Esophagus squamous epithelium (tissue), 5 donors: ENCODE data around the gene ATG2A. TPM values are rescaled to one million over a fixed set of nuclear protein-coding genes. Genes with fewer than 3 reads are reported as not detected.

Experiments used
- DNase-seq: peaks from one replicate; lab custom pipeline; 2025; lab: John Stamatoyannopoulos, UW
- H3K27ac ChIP-seq, 4 donors: fragments of 200-600 bp; sonication (generic); one replicate each; pipeline ENCODE4 v1.5.1; 2016 to 2019; ENCODE audit warnings: mild to moderate bottlenecking in 1 of 4
- H3K27me3 ChIP-seq, 4 donors: fragments of 200-600 bp; sonication (generic); 1 replicate in 3 of 4; 2 replicates in 1 of 4; pipeline versions ENCODE4 v1.5.1 to v1.6.0; 2017 to 2021; ENCODE audit warnings: antibody characterized with exemption in 1 of 4
- H3K36me3 ChIP-seq, 3 donors: fragments of 200-600 bp; sonication (generic); one replicate each; pipeline ENCODE4 v1.5.1; 2016 to 2019
- H3K4me1 ChIP-seq, 3 donors: fragments of 200-600 bp; sonication (generic); one replicate each; pipeline ENCODE4 v1.5.1; 2017 to 2019
- H3K4me3 ChIP-seq, 4 donors: fragments of 200-600 bp; sonication (generic); 1 replicate in 3 of 4; 2 replicates in 1 of 4; pipeline ENCODE4 v1.5.1; 2016 to 2019; ENCODE audit warnings: mild to moderate bottlenecking in 2 of 4, moderate library complexity in 1 of 4
- H3K9me3 ChIP-seq, 3 donors: fragments of 200-600 bp; sonication (generic); one replicate each; pipeline ENCODE4 v1.5.1; 2016 to 2019
- POLR2A ChIP-seq, 4 donors: fragments of 450-650 bp; IDR thresholded peaks; one replicate each; pipeline ENCODE4 v1.6.1; 2017; ENCODE audit warnings: antibody characterized with exemption in 4 of 4, mild to moderate bottlenecking in 4 of 4, moderate library complexity in 3 of 4
- WGBS, 2 donors: methylation state at CpG; one replicate each; pipeline ENCODE4 v1.1.5; 2018; 5-methylcytosine and 5-hydroxymethylcytosine counted together
- intact Hi-C: fragments of 100-400 bp; cut with DNase I; formaldehyde crosslinking; loops from one replicate; pipeline ENCODE4 v1.15.0; 2022
- total RNA-seq, 4 donors: library from RNA; depleted of rRNA; stranded (reverse); fragments of >200 nt; gene quantifications; one replicate each; pipeline ENCODE4 v1.1.0, GENCODE V29; 2016
- TF ChIP-seq, protein P1 (sequence below), 6 experiments: fragments of 450-650 bp in 4 of 6; fragments of 200-600 bp in 2 of 6; sonication (generic) in 2 of 6; IDR thresholded peaks; one replicate each; pipeline ENCODE4 v1.5.1; 2016 to 2019; ENCODE audit warnings: antibody characterized with exemption in 6 of 6, mild to moderate bottlenecking in 4 of 6, moderate library complexity in 4 of 6
- donor health status: DM: yes; HTN: yes; CAD: no.

The ATG2A gene
- total RNA-seq, 4 donors from 2014 or later: 14.1 to 26.1 (median 19.6) TPM

DNA sequence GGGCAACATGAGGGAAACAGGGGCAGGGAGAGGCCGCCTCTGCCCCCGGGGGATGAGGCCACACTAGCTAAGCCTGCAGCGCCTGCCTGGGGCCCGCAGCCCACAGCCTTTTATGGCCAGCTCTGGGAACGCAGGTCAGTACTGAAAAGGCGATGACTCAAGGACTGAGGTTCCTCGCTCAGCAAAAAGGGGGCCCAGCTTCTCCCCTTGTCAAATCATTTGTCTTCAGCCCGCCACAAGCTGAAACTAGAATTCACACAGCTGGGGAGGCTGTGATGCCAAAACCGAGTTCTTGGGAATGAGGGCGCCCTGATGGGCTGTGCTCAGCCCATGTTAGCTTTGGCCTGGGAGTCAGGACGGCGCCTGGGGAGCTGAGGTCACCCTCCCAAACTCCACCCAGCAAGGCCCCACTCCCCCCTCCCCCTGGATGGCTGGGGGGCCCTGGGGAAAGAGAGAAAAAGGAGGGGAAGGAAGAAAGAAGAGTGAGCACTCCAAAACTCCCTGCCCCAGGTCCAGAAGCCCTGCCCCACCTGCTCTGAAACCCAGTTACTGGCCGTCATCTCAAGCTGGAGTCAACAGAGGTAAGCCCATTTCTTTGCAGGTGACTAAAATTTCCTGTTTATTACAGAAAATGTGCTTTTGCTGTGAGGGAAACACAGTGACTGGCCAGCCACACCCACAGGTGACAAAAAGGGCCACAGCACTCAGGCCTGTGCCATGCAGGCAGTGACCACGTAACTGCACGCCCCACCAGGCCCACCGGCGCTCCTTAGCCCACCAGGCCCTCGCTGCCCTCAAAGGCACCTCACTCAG lies 52.3 kb downstream of the ATG2A start:
- TF ChIP-seq POLR2A (IDR thresholded peaks at IDR 0.05): peak in 2 of 4 donors; percentile 17 to 41
- TF ChIP-seq, protein P1, sequence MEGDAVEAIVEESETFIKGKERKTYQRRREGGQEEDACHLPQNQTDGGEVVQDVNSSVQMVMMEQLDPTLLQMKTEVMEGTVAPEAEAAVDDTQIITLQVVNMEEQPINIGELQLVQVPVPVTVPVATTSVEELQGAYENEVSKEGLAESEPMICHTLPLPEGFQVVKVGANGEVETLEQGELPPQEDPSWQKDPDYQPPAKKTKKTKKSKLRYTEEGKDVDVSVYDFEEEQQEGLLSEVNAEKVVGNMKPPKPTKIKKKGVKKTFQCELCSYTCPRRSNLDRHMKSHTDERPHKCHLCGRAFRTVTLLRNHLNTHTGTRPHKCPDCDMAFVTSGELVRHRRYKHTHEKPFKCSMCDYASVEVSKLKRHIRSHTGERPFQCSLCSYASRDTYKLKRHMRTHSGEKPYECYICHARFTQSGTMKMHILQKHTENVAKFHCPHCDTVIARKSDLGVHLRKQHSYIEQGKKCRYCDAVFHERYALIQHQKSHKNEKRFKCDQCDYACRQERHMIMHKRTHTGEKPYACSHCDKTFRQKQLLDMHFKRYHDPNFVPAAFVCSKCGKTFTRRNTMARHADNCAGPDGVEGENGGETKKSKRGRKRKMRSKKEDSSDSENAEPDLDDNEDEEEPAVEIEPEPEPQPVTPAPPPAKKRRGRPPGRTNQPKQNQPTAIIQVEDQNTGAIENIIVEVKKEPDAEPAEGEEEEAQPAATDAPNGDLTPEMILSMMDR (IDR thresholded peaks at IDR 0.05): no peak
- Histone ChIP-seq H3K9me3 (no peaks in the 10 kb centered on the region), H3K27me3 (no peaks in the 10 kb centered on the region), H3K4me3 (peak overlapping the region in 3 of 4 donors; percentile 2 to 35 (median 3)), H3K27ac (peak overlapping the region; percentile 78 to 93 (median 90)), H3K4me1 (peaks cover 49 to 99% (median 78%) of the 10 kb centered on the region in 3 donors), H3K36me3 (peaks cover 0 to 7% (median 0%) of the 10 kb centered on the region in 3 donors)
- intact Hi-C loops: no loop called here
- WGBS, 2 donors: 9 to 27% methylated on average over 3 to 9 of the region's 18 CpGs
- no peak for DNase-seq

DNA sequence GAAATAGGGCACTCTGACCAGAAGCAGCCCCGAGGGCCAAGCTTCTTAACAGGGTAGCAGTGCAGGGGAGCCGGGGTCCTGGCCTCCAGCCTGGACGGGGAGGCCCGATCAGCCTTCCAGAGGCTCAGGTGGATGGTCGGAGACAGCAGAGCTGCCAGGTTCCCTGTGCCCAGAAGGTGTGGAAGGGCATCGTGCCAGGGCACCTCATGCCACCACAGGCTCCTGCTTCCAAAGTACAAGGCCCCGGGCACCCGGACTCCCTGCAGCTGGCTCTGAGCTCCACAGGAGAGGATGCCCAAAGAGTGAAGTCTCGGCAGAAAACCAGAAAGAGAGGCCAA lies 52.9 kb downstream of the ATG2A start:
- no peaks in the 10 kb centered on the region for H3K27me3 ChIP-seq
- H3K4me3 ChIP-seq: peak overlapping the region in 3 of 4 donors; percentile 2 to 35 (median 3)
- peaks cover 43 to 99% (median 77%) of the 10 kb centered on the region in 3 donors for H3K4me1 ChIP-seq
- intact Hi-C loops: no loop called here
- no peaks in the 10 kb centered on the region for H3K9me3 ChIP-seq
- H3K36me3 ChIP-seq: peaks cover 0 to 12% (median 0%) of the 10 kb centered on the region in 3 donors
- 3 to 25% methylated on average over 2 to 6 of the region's 9 CpGs for WGBS, 2 donors
- DNase-seq: no peak
- TF ChIP-seq, protein P1 (IDR thresholded peaks at IDR 0.05): no peak
- TF ChIP-seq POLR2A (IDR thresholded peaks at IDR 0.05): no peak
- H3K27ac ChIP-seq: peak overlapping the region; percentile 78 to 93 (median 90)

DNA sequence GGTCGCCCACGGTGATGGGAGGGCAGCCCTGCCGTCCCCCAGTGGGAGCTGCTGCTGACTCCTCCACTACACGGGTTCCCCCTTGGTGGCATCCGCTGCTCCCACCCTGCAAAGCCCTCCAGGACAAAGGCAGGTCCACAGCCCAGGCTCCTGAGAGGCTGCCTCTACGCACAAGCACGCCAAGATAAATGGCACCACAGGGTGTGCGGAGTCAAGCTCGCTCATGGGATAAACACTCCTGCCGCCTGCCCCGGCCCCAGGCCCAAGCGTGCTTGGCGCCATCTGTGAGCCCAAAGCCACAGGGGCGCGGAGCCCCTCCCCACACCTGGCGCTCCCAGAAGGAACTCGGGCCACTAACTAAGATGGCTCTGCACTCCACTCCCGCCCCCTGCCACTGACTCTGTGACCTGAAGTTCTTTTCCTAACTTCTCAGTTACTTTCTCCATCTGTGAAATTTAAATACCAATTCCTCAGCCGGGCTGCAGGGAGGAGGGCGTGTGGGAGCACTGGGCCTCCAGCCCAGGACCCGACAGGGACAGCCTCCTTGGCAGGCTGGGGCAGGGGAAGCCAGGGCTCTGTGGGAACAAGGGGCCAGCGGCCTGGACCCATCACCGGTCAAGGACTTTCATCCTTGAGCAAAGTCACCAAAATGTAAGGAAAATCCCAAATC lies 53.5 kb downstream of the ATG2A start:
- Histone ChIP-seq H3K27me3 (no peaks in the 10 kb centered on the region), H3K4me1 (peaks cover 43 to 99% (median 77%) of the 10 kb centered on the region in 3 donors), H3K9me3 (no peaks in the 10 kb centered on the region), H3K36me3 (peaks cover 0 to 18% (median 0%) of the 10 kb centered on the region in 3 donors), H3K27ac (peak overlapping the region; percentile 78 to 93 (median 90)), H3K4me3 (peak overlapping the region in 3 of 4 donors; percentile 2 to 35 (median 3))
- intact Hi-C loops: no loop called here
- 56% methylated on average over 10 of the region's 23 CpGs; no CpG with 5 or more reads in 1 of the 2 donors for WGBS, 2 donors
- TF ChIP-seq, protein P1 (IDR thresholded peaks at IDR 0.05): no peak
- no peak for TF ChIP-seq POLR2A (IDR thresholded peaks at IDR 0.05)
- DNase-seq: no peak

DNA sequence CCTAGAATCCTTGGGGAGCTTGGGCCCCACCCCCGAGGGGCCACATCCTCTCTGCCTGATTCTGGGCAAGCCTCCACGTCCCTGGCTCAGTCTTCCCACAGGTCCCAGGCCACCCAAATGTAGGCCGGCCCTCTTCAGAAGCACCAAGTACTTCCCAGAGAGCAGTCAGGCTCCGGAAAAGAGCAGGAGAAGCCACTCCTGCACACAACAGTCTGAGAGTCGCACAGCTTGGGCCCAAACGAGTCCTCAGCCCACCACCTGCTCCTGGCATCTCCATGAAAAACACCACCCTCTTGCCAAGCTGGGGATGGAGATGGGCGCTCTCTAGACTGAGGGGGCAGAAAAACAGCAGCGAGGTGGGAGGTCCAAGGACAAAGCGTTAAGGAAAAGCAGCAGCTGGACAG lies 54.0 kb downstream of the ATG2A start:
- intact Hi-C loops: no loop called here
- H3K36me3 ChIP-seq: peaks cover 0 to 20% (median 0%) of the 10 kb centered on the region in 3 donors
- TF ChIP-seq, protein P1 (IDR thresholded peaks at IDR 0.05): no peak
- no peak for TF ChIP-seq POLR2A (IDR thresholded peaks at IDR 0.05)
- no peaks in the 10 kb centered on the region for H3K27me3 ChIP-seq
- peak overlapping the region in 1 of 4 donors; percentile 35 for H3K4me3 ChIP-seq
- peaks cover 43 to 99% (median 75%) of the 10 kb centered on the region in 3 donors for H3K4me1 ChIP-seq
- no peaks in the 10 kb centered on the region for H3K9me3 ChIP-seq
- H3K27ac ChIP-seq: peak overlapping the region; percentile 78 to 93 (median 90)
- DNase-seq: no peak
- 54 to 77% methylated on average over 3 to 6 of the region's 9 CpGs for WGBS, 2 donors
